SK-N-MC (cell line): ENCODE data around the gene MTCH1.

ENCODE experiments used
- DNase-seq: peaks from one replicate; pipeline ENCODE4 v3.0.0-alpha.2; 2011; ENCODE audit warnings: low read depth, low spot score
- H3K27ac ChIP-seq: fragments of 200-600 bp; sonication (generic); 2 replicates; pipeline ENCODE4 v1.5.1; 2016; ENCODE audit warnings: mixed run types
- H3K36me3 ChIP-seq: fragments of 200-600 bp; sonication (generic); 2 replicates; pipeline ENCODE4 v1.6.1; 2017; ENCODE audit warnings: antibody characterized with exemption, low read length, mixed read lengths; ENCODE audit not compliant: insufficient read depth
- H3K4me3 ChIP-seq: fragments of 200-600 bp; sonication (generic); 2 replicates; pipeline ENCODE4 v1.5.1; 2016
- H3K9ac ChIP-seq: fragments of 200-600 bp; sonication (generic); 2 replicates; pipeline ENCODE4 v1.8.0; 2017; ENCODE audit warnings: mixed run types, mixed read lengths; ENCODE audit not compliant: insufficient read length
- H3K9me3 ChIP-seq: fragments of 200-600 bp; sonication (generic); 2 replicates; pipeline ENCODE4 v1.6.1; 2017; ENCODE audit warnings: low read depth, mild to moderate bottlenecking, antibody characterized with exemption, low read length, moderate library complexity, mixed read lengths
- EZH2 ChIP-seq: fragments of 200-600 bp; sonication (generic); IDR thresholded peaks from one replicate; pipeline ENCODE4 v1.6.1; 2017; ENCODE audit warnings: antibody characterized with exemption
- FOXP2 ChIP-seq: optimal IDR thresholded peaks from 2 replicates; pipeline ENCODE3; 2011; ENCODE audit warnings: mild to moderate bottlenecking, moderate library complexity; ENCODE audit not compliant: insufficient read depth; ENCODE audit errors: extremely low read length, control extremely low read depth
- POLR2AphosphoS5 ChIP-seq: IDR thresholded peaks from 2 replicates; pipeline ENCODE4 v1.6.1; 2012; ENCODE audit warnings: mild to moderate bottlenecking, low read depth, low read length, borderline replicate concordance

Gene MTCH1

DNA sequence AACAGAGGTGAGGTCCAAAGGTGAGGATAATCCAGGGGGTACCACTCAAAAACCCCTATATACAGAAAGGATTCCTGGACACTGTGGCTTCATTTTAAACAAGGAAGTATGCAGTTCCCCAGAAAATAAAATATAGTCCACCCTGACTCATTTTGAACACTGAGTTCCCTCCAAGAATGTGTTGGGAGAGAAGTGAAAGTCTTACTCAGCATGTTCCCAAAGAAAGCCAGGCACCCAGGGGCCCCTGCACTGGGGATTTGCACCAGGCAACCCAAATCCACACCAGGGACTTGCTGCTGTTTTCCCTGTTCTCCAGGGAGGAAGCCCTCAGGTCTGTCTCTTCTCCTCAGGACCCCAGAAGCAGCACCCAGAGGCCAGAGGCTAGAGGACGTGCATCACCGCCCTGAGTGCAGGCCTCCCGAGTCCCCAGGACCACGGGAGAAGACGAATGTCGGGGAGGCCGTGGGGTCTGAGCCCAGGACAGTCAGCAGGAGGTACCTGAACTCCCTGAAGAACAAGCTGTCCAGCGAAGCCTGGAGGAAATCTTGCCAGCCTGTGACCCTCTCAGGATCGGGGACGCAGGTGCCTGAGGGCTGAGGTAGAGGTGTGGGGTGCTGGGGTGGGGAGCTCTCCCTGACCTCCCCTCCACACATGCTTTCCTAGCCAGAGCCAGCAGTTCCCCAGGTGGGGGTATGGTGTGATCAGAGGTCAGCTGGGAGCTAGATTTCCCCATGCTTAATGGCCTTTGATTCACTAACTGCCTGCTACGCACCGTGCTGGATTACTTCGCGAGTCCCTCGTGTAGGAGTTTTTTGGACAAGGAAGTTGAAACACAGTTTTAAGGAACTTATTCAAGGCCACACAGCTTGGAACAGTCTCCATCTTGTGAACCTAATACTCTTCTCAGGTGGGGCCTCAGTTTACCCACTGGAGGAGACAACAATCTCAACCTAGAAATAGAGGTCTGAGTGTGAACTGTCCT, 22.8 kb upstream of the MTCH1 start:
- Histone ChIP-seq H3K4me3 (no peak overlapping the region), H3K27ac (no peak overlapping the region)

DNA sequence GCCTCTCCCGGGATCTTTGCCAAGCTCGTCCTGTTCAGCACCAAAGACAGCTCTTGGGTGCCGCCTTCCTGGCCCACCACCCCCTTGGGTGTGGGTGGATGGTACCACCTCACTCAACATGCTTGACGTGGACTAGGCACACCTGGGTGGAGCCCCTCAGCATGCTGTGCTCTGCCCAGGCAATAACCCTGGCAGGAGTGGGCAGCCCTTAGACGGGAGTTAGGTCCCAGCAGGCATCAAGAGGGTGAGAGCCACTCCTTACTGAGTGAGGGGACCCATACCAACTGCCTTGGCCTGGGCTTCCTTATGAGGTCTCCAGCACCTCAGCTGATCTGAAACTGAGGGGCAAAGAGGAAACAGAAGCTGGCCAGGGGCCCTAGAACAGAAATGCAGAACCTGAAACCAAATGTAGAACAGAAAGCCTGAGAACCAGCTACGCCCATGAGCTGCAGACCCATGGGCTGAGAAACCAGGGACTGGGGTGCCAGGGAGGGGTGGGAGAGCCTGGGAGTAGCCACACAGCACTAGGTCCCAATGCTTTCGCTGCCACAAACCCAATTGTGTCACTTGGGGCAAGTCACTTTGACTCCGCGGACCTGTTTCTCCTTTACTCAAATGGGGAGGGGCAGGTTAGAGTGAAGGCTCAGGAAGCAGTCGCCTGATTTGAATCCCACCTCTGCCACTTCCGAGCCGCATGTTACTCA, 21.5 kb upstream of the MTCH1 start:
- no peaks in the 10 kb centered on the region for H3K36me3 ChIP-seq
- H3K9me3 ChIP-seq = no peaks in the 10 kb centered on the region
- DNase-seq = no peak
- no peak overlapping the region for H3K27ac ChIP-seq
- no peak for TF ChIP-seq POLR2AphosphoS5
- TF ChIP-seq EZH2 = no peak
- TF ChIP-seq FOXP2 = no peak
- no peak overlapping the region for H3K9ac ChIP-seq
- no peak overlapping the region for H3K4me3 ChIP-seq

More for the DNA sequence above, 22.8 kb upstream of the MTCH1 start:
- no peak for DNase-seq
- Histone ChIP-seq H3K9me3 (no peaks in the 10 kb centered on the region), H3K36me3 (no peaks in the 10 kb centered on the region), H3K9ac (no peak overlapping the region)
- no peak for TF ChIP-seq EZH2
- TF ChIP-seq FOXP2 = no peak
- TF ChIP-seq POLR2AphosphoS5 = no peak

DNA sequence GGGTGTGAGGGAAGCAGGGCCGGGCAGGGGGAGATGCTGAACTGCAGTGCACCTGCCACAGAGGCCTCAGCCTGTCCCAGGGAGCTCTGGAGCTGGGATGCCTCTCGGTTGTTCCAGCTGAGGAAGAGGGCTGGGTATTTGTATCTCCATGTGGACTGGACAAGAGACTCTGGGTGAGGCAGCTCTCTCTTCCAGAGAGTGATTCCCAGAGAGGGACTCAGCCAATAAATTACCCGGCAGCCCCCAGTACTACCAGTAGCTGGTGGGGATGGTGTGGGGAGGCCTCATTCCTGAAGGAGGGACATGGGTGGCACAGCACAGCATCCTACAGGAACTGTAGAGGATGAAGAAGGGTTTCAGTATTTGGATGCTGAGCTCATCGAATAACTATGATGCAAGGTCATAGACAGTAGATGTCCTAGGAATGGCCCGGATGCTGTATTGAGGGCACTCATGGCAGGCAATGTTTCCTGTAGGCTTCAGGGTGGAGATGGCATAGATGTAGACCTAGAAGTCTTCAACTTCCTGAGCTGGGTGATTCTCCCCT, 20.9 kb upstream of the MTCH1 start:
- Histone ChIP-seq H3K9ac (no peak overlapping the region), H3K27ac (no peak overlapping the region), H3K36me3 (no peaks in the 10 kb centered on the region), H3K9me3 (no peaks in the 10 kb centered on the region), H3K4me3 (no peak overlapping the region)
- no peak for DNase-seq
- TF ChIP-seq EZH2 (no peak), FOXP2 (no peak), POLR2AphosphoS5 (no peak)

DNA sequence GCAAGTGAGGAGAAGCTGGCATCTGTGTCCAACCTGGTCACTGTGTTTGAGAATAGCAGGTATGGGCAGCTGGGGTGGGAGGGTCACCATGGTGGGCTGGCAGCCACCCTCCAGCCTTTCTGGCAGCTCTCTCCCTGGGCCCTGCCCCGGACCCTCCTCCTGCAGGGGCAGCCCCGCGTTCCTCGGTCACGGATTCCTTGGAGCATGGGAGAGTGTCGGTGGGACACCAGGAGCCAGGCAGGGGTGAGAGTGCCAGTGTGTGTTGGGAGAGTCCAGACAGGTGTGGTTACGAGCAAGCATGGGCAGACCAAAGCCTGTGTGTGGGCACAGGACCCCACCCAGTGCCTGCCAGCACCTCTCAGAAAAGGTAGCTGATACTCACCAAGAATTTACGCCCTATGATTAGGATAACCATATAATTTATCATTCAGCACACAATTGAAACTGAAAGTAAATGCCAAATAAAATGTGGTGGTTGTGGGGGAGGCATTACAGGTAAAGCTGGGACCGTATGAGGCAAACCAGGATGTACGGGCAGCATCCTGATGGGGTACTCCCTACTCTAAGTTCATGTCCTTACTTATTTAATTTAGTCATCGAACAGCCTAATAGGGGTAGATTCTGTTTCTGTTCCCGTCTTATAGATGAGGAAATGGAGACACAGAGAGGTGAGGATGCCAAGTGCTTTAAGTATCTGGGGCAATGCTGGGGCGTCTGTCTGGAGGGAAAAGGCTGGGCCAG, 20.0 kb upstream of the MTCH1 start:
- Histone ChIP-seq H3K9ac (no peak overlapping the region), H3K36me3 (no peaks in the 10 kb centered on the region), H3K9me3 (no peaks in the 10 kb centered on the region), H3K4me3 (no peak overlapping the region), H3K27ac (no peak overlapping the region)
- TF ChIP-seq FOXP2 (no peak), POLR2AphosphoS5 (no peak), EZH2 (no peak)
- no peak for DNase-seq

DNA sequence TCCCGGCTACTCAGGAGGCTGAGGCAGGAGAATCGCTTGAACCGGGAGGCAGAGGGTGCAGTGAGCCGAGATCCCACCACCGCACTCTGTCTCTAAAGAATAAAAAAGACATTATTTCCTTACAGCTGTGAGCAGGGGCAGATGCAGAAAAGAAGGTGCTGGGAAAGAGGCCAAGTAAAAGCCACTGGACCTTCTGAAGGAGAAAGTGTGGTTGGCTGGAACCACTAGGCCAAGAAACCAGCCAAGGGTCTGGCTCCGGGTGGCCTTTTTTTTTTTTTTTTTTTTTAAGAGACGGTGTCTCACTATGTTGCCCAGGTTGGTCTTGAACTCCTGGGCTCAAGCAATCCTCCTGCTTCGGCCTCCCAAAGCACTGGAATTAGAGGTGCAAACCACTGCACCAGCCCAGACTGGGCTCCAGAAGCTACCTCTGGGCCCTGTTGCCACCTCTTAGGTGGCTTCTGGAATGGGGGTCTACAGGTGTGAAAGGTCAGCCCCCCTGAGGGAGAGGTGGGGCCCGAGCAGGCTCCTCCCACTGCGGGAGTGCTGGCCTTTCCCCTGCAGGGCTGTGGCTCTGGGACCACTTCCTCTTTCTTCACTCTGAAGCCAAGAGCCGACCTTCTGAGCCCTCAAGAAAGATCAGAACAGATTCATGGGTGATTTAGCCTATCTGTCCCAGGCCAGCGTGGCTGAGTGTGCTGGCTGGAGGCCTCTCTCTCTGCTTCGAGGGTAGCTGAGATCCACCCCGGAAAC, 19.2 kb upstream of the MTCH1 start, which contains the start of gene FGD2:
FGD2 (plus strand) TSS at position 595 of the 750 bp plus-strand sequence. CDS start 163 bp downstream, outside the sequence.
- Histone ChIP-seq H3K9me3 (no peaks in the 10 kb centered on the region), H3K27ac (no peak within 1 kb of the TSS), H3K4me3 (no peak within 1 kb of the TSS), H3K36me3 (no peaks in the 10 kb centered on the region), H3K9ac (no peak within 1 kb of the TSS)
- no peak for DNase-seq
- no peak for TF ChIP-seq EZH2
- no peak for TF ChIP-seq POLR2AphosphoS5
- no peak for TF ChIP-seq FOXP2

DNA sequence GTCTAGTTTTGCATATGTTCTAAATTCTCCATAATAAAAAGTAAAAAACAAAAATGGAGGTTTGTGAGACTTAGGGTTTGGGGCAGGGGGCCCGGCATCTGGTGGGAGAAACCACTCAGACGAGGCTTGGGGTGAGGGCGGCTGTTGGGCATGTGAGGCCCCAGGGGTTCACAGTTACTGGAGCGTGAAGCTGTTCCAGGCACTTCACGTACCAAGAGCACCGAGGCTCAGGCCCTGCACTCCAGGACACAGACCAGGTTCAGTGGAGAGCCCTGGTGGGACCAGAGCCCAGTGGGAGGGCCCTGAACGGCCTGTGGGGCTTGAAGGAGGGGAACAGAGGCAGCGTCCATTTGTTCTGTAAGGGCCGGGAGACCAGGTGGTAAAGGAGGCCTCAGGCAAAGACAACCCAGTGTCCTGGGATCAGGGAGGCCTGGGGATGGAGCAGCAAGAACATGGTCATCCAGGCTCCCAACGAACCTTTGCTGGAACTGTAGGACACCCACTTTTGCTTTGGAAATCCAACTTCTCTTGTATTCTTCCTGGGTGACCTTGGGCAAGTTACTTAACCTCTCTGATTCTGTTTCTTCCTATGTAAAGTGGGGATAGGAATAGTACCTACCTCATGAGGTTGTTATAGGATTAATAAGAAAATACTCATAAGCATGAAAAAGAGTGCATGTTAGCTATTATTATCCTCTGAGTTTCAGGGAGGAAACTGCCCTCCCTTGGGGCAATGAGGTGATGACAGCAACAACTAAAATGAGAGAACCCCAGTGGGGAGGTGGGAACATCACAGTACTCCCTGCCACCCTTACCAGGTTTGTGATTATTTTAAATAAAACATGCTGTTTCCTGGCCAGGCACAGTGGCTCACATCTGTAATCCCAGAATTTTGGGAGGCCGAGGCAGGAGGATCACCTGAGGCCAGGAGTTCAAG, 18.3 kb upstream of the MTCH1 start:
- TF ChIP-seq POLR2AphosphoS5 (no peak), FOXP2 (no peak)
- no peak for DNase-seq
- Histone ChIP-seq H3K4me3 (no peak overlapping the region), H3K9ac (no peak overlapping the region), H3K36me3 (no peaks in the 10 kb centered on the region), H3K27ac (no peak overlapping the region), H3K9me3 (no peaks in the 10 kb centered on the region)

DNA sequence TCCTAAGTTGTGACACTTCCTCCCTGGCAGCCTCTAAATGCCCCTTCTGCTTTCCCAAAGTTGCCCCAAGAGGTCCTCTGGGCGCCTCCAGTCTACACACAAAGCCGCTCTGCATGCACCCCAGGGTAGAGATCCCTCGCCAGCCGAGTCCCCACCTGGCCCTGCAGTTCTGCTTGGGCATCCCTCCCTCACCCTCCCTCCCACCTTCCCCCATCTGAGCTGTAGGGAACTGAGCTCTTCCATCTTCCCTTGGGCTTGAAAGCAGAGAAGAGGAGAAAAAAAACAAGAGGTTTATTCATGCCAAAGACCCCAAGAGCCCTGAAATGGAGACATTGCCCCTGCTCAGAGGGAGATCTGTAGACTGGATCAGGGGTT, 13.7 kb upstream of the MTCH1 start:
- Histone ChIP-seq H3K9me3 (no peaks in the 10 kb centered on the region), H3K9ac (no peak overlapping the region), H3K4me3 (no peak overlapping the region), H3K27ac (no peak overlapping the region), H3K36me3 (no peaks in the 10 kb centered on the region)
- TF ChIP-seq EZH2 = no peak
- no peak for DNase-seq
